Activated naive CD4-positive, alpha-beta T cell treated with anti-CD3 and anti-CD28 coated beads, Interleukin-2, amount 10 ng/mL, durations not matched to agents 7 days and 5 days (primary cell): ENCODE measurements around the gene CHPF2.

Experiments
- CTCF ChIA-PET: fragments of 350-600 bp; sonication (Branson Sonifier 250); formaldehyde crosslinking; loops from one replicate; lab custom pipeline; 2021; ENCODE audit warnings: antibody characterized with exemption; lab: Charles Lee
- DNase-seq: peaks from one replicate; pipeline ENCODE4 v3.0.0-alpha.2; 2020
- H3K27ac Mint-ChIP-seq: one replicate; pipeline ENCODE4 v1.8.0; 2021; ENCODE audit warnings: mild to moderate bottlenecking, moderate library complexity, mixed read lengths
- H3K27me3 Mint-ChIP-seq: one replicate; pipeline ENCODE4 v1.8.0; 2021; ENCODE audit warnings: mild to moderate bottlenecking, mixed read lengths
- H3K36me3 Mint-ChIP-seq: one replicate; pipeline ENCODE4 v1.8.0; 2021; ENCODE audit warnings: mixed read lengths
- H3K4me1 Mint-ChIP-seq: one replicate; pipeline ENCODE4 v1.8.0; 2021; ENCODE audit warnings: mixed read lengths
- H3K4me3 Mint-ChIP-seq: one replicate; pipeline ENCODE4 v1.8.0; 2021; ENCODE audit warnings: mild to moderate bottlenecking, moderate library complexity, mixed read lengths
- H3K9me3 Mint-ChIP-seq: one replicate; pipeline ENCODE4 v1.8.0; 2021; ENCODE audit warnings: mixed read lengths

CHPF2 gene

GRCh38 chr7:151211155-151211772 is 21.0 kb upstream of the CHPF2 start:
- H3K4me3 Mint-ChIP-seq, result no peak overlapping the region
- peaks cover 22% of the 10 kb centered on the region for H3K36me3 Mint-ChIP-seq
- CTCF ChIA-PET, result no interaction called here

GRCh38 chr7:151212626-151213025 is 19.7 kb upstream of the CHPF2 start:
- Mint-ChIP-seq H3K9me3 (no peaks in the 10 kb centered on the region), H3K4me3 (no peak overlapping the region), H3K27ac (no peak overlapping the region), H3K27me3 (peaks cover 3% of the 10 kb centered on the region), H3K4me1 (peaks cover 8% of the 10 kb centered on the region), H3K36me3 (peaks cover 23% of the 10 kb centered on the region)
- CTCF ChIA-PET, result interaction anchor here (1.3 kb wide), 1 partner anchor 32 kb away, joined by 5 read pairs; no protein-coding TSS in a partner anchor
- no peak for DNase-seq

More at GRCh38 chr7:151211155-151211772, 21.0 kb upstream of the CHPF2 start:
- Mint-ChIP-seq H3K4me1 (peaks cover 21% of the 10 kb centered on the region), H3K9me3 (no peaks in the 10 kb centered on the region), H3K27me3 (peaks cover 3% of the 10 kb centered on the region), H3K27ac (no peak overlapping the region)
- DNase-seq, result no peak

GRCh38 chr7:151213826-151214225 is 18.5 kb upstream of the CHPF2 start:
- H3K27me3 Mint-ChIP-seq, result peaks cover 2% of the 10 kb centered on the region
- no peaks in the 10 kb centered on the region for H3K4me1 Mint-ChIP-seq
- no peak overlapping the region for H3K4me3 Mint-ChIP-seq
- CTCF ChIA-PET, result no interaction called here
- H3K9me3 Mint-ChIP-seq, result no peaks in the 10 kb centered on the region
- peaks cover 35% of the 10 kb centered on the region for H3K36me3 Mint-ChIP-seq
- H3K27ac Mint-ChIP-seq, result no peak overlapping the region
- no peak for DNase-seq

GRCh38 chr7:151215396-151215795 is 16.9 kb upstream of the CHPF2 start:
- no peaks in the 10 kb centered on the region for H3K27me3 Mint-ChIP-seq
- peaks cover 44% of the 10 kb centered on the region for H3K36me3 Mint-ChIP-seq
- H3K4me3 Mint-ChIP-seq, result no peak overlapping the region

GRCh38 chr7:151218170-151218569 is 14.1 kb upstream of the CHPF2 start:
- no peak for DNase-seq
- Mint-ChIP-seq H3K36me3 (peaks cover 53% of the 10 kb centered on the region), H3K27ac (no peak overlapping the region), H3K9me3 (no peaks in the 10 kb centered on the region), H3K4me1 (no peaks in the 10 kb centered on the region), H3K4me3 (no peak overlapping the region), H3K27me3 (no peaks in the 10 kb centered on the region)
- CTCF ChIA-PET, result interaction anchor here (1.0 kb wide), 1 partner anchor 55 kb away, joined by 4 read pairs; no protein-coding TSS in a partner anchor

More at GRCh38 chr7:151215396-151215795, 16.9 kb upstream of the CHPF2 start:
- Mint-ChIP-seq H3K4me1 (no peaks in the 10 kb centered on the region), H3K9me3 (no peaks in the 10 kb centered on the region), H3K27ac (no peak overlapping the region)
- CTCF ChIA-PET, result interaction anchor here (1.5 kb wide), 1 partner anchor 29 kb away, joined by 3 read pairs; no protein-coding TSS in a partner anchor
- DNase-seq, result no peak

- peaks cover 44% of the 10 kb centered on the region for H3K36me3 Mint-ChIP-seq
- CTCF ChIA-PET, result no interaction called here
- H3K27me3 Mint-ChIP-seq, result no peaks in the 10 kb centered on the region
- DNase-seq, result no peak
- H3K9me3 Mint-ChIP-seq, result no peaks in the 10 kb centered on the region
- no peak overlapping the region for H3K27ac Mint-ChIP-seq
- no peak overlapping the region for H3K4me3 Mint-ChIP-seq
- H3K4me1 Mint-ChIP-seq, result peaks cover 35% of the 10 kb centered on the region
Observed at GRCh38 chr7:151223728-151224127, 8.6 kb upstream of the CHPF2 start.

GRCh38 chr7:151225948-151226510 is 6.3 kb upstream of the CHPF2 start:
- Mint-ChIP-seq H3K36me3 (peaks cover 33% of the 10 kb centered on the region), H3K9me3 (no peaks in the 10 kb centered on the region), H3K27ac (peak overlapping the region; percentile 89), H3K27me3 (peaks cover 11% of the 10 kb centered on the region), H3K4me3 (peak overlapping the region; percentile 97), H3K4me1 (peaks cover 35% of the 10 kb centered on the region)
- no peak for DNase-seq
- CTCF ChIA-PET, result interaction anchor here (1.7 to 1.8 kb wide), 2 partner anchors 18 to 57 kb away, joined by 3 to 17 read pairs; no protein-coding TSS in a partner anchor

GRCh38 chr7:151226560-151226874 is 5.8 kb upstream of the CHPF2 start:
- DNase-seq, result no peak
- CTCF ChIA-PET, result interaction anchor here (0.6 to 2.9 kb wide), 3 partner anchors 18 to 116 kb away, joined by 3 to 16 read pairs (median 3); no protein-coding TSS in a partner anchor
- H3K27ac Mint-ChIP-seq, result peak overlapping the region; percentile 89
- no peaks in the 10 kb centered on the region for H3K9me3 Mint-ChIP-seq
- H3K4me1 Mint-ChIP-seq, result peaks cover 40% of the 10 kb centered on the region
- H3K27me3 Mint-ChIP-seq, result peaks cover 11% of the 10 kb centered on the region
- H3K4me3 Mint-ChIP-seq, result peak overlapping the region; percentile 97
- H3K36me3 Mint-ChIP-seq, result peaks cover 32% of the 10 kb centered on the region

GRCh38 chr7:151226875-151227782 is 5.2 kb upstream of the CHPF2 start, which contains the start of gene ABCF2:
Gene ABCF2 (minus strand): TSS chr7:151227205. CDS start chr7:151226458, 747 bp downstream.
- peak; percentile 99 for DNase-seq
- peak within 1 kb of the TSS; percentile 89 for H3K27ac Mint-ChIP-seq
- H3K27me3 Mint-ChIP-seq, result peaks cover 17% of the 10 kb centered on the region
- H3K36me3 Mint-ChIP-seq, result peaks cover 29% of the 10 kb centered on the region
- CTCF ChIA-PET, result interaction anchor here (0.6 to 2.9 kb wide), 4 partner anchors 12 to 117 kb away, joined by 3 to 16 read pairs (median 3); no protein-coding TSS in a partner anchor
- H3K4me1 Mint-ChIP-seq, result peaks cover 46% of the 10 kb centered on the region
- H3K4me3 Mint-ChIP-seq, result peak within 1 kb of the TSS; percentile 97
- no peaks in the 10 kb centered on the region for H3K9me3 Mint-ChIP-seq

- CTCF ChIA-PET, result interaction anchor here (0.9 to 2.9 kb wide), 3 partner anchors 11 to 59 kb away, joined by 3 to 16 read pairs (median 3); no protein-coding TSS in a partner anchor
- peaks cover 50% of the 10 kb centered on the region for H3K4me1 Mint-ChIP-seq
- H3K27ac Mint-ChIP-seq, result peak overlapping the region; percentile 89
- DNase-seq, result no peak
- H3K36me3 Mint-ChIP-seq, result peaks cover 26% of the 10 kb centered on the region
- H3K9me3 Mint-ChIP-seq, result no peaks in the 10 kb centered on the region
- H3K27me3 Mint-ChIP-seq, result peaks cover 19% of the 10 kb centered on the region
- H3K4me3 Mint-ChIP-seq, result peak overlapping the region; percentile 97
Observed at GRCh38 chr7:151228024-151228866, 4.0 kb upstream of the CHPF2 start.

GRCh38 chr7:151229249-151229648 is 3.0 kb upstream of the CHPF2 start:
- no peak for DNase-seq
- Mint-ChIP-seq H3K27me3 (peaks cover 19% of the 10 kb centered on the region), H3K4me1 (peaks cover 59% of the 10 kb centered on the region), H3K9me3 (no peaks in the 10 kb centered on the region), H3K36me3 (peaks cover 23% of the 10 kb centered on the region), H3K4me3 (no peak overlapping the region), H3K27ac (no peak overlapping the region)
- CTCF ChIA-PET, result interaction anchor here (2.9 kb wide), 1 partner anchor 15 kb away, joined by 16 read pairs; no protein-coding TSS in a partner anchor

GRCh38 chr7:151231080-151231479 is 1.2 kb upstream of the CHPF2 start:
- Mint-ChIP-seq H3K36me3 (peaks cover 18% of the 10 kb centered on the region), H3K4me3 (peak overlapping the region; percentile 100), H3K27me3 (peaks cover 19% of the 10 kb centered on the region), H3K9me3 (no peaks in the 10 kb centered on the region), H3K4me1 (peaks cover 56% of the 10 kb centered on the region), H3K27ac (no peak overlapping the region)
- CTCF ChIA-PET, result interaction anchor here (1.5 kb wide), 1 partner anchor 13 kb away, joined by 5 read pairs; no protein-coding TSS in a partner anchor
- DNase-seq, result no peak
